Stomach (tissue), 4 donors: ENCODE results near the gene MTG1.

Source experiments
- EP300 ChIP-seq: sonication (generic); formaldehyde crosslinking; IDR thresholded peaks from one replicate; pipeline ENCODE4 v1.6.1; 2017; ENCODE audit warnings: antibody characterized with exemption
- POLR2A ChIP-seq, 4 donors: fragments of 450-650 bp; IDR thresholded peaks; one replicate each; pipeline ENCODE4 v1.6.1; 2016; ENCODE audit warnings: antibody characterized with exemption in 4 of 4, control low read depth in 2 of 4, mild to moderate bottlenecking in 1 of 4, moderate library complexity in 1 of 4
- POLR2AphosphoS5 ChIP-seq, 3 donors: sonication (generic); formaldehyde crosslinking; IDR thresholded peaks; one replicate each; pipeline ENCODE4 v1.6.1; 2016; ENCODE audit warnings: antibody characterized with exemption in 3 of 3
- TF ChIP-seq, protein P1 (sequence below), 7 experiments: fragments of 450-650 bp in 4 of 7; fragments of 200-600 bp in 3 of 7; sonication (generic) in 3 of 7; IDR thresholded peaks; one replicate each; pipeline ENCODE4 v1.5.1; 2016 to 2019; ENCODE audit warnings: antibody characterized with exemption in 7 of 7, control low read depth in 2 of 7, mild to moderate bottlenecking in 1 of 7

DNA sequence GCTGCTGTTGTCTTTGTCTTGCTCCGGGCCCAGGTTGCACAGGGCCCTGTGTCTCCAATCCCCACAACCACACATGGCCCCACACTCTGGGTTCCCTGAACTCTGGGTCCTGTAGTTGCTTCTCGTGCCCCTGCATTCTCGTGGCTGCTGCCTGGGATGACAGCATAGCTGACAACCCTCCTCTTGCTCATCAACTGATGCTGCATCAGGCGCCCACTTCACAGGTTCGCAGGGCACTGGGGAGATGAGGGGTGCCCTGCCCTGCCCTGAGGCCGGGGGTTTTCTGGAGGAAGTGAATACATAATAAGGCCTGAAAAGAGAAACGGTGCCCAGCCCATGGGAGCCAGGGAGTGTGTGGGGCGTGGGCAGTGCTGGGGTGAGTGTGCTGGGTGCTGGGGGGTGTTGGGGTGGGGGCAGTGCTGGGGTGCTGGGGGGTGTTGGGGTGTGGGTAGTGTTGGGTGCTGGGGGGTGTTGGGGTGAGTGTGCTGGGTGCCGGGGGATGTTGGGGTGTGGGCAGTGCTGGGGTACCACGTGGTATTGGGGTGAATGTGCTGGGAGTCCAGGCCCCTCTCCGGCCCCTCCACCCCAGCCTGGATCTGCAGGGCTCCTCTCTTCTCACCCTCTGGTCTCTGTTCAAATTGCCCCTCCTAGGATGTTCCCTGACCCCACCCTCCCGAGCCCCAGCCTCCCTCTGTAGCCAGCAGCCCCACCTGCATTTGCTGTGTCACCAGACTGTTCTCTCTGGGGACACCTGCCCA lies 2.0 kb upstream of the MTG1 start:
- TF ChIP-seq, protein P1, sequence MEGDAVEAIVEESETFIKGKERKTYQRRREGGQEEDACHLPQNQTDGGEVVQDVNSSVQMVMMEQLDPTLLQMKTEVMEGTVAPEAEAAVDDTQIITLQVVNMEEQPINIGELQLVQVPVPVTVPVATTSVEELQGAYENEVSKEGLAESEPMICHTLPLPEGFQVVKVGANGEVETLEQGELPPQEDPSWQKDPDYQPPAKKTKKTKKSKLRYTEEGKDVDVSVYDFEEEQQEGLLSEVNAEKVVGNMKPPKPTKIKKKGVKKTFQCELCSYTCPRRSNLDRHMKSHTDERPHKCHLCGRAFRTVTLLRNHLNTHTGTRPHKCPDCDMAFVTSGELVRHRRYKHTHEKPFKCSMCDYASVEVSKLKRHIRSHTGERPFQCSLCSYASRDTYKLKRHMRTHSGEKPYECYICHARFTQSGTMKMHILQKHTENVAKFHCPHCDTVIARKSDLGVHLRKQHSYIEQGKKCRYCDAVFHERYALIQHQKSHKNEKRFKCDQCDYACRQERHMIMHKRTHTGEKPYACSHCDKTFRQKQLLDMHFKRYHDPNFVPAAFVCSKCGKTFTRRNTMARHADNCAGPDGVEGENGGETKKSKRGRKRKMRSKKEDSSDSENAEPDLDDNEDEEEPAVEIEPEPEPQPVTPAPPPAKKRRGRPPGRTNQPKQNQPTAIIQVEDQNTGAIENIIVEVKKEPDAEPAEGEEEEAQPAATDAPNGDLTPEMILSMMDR (IDR thresholded peaks at IDR 0.05), result no peak
- TF ChIP-seq POLR2A (IDR thresholded peaks at IDR 0.05) (no peak), POLR2AphosphoS5 (IDR thresholded peaks at IDR 0.05) (no peak), EP300 (no peak)
